CD14-positive monocyte (primary cell): ENCODE measurements around the gene KIFC3. TPM values are rescaled to one million over a fixed set of nuclear protein-coding genes. Genes with fewer than 3 reads are reported as not detected.

Source experiments
- DNase-seq, 3 donors: peaks; one replicate each; pipeline ENCODE4 v3.0.0-alpha.2; 2011 to 2022
- H2AFZ ChIP-seq: 2 replicates; pipeline ENCODE4 v1.6.0; 2012; ENCODE audit warnings: mild to moderate bottlenecking, low read depth, low read length, inconsistent platforms; ENCODE audit not compliant: insufficient read depth, poor library complexity, severe bottlenecking
- H3K27ac ChIP-seq, 2 donors: 1 replicate in 1 of 2; 2 replicates in 1 of 2; pipeline ENCODE4 v1.5.1; 2012 to 2013; ENCODE audit warnings: low read length in 2 of 2, control low read depth in 1 of 2, inconsistent platforms in 1 of 2, low read depth in 1 of 2, mild to moderate bottlenecking in 1 of 2
- H3K27me3 ChIP-seq, 2 donors: one replicate each; pipeline versions ENCODE4 v1.6.0 to v1.6.1; 2011 to 2013; ENCODE audit warnings: low read length in 2 of 2; ENCODE audit not compliant: control insufficient read depth in 2 of 2, insufficient read depth in 2 of 2
- H3K36me3 ChIP-seq, 2 donors: replicated peaks in 1 of 2; 1 replicate in 1 of 2; 2 replicates in 1 of 2; pipeline versions ENCODE4 v1.5.1 to v1.6.1; 2012 to 2013; ENCODE audit warnings: low read length in 2 of 2, control low read depth in 1 of 2, inconsistent platforms in 1 of 2, mild to moderate bottlenecking in 1 of 2; ENCODE audit not compliant: insufficient read depth in 2 of 2, control insufficient read depth in 1 of 2
- H3K4me1 ChIP-seq, 2 donors: 1 replicate in 1 of 2; 2 replicates in 1 of 2; pipeline versions ENCODE4 v1.5.1 to v1.6.1; 2012 to 2013; ENCODE audit warnings: low read length in 2 of 2, control low read depth in 1 of 2, inconsistent platforms in 1 of 2, mild to moderate bottlenecking in 1 of 2, moderate library complexity in 1 of 2; ENCODE audit not compliant: insufficient read depth in 2 of 2, control insufficient read depth in 1 of 2
- H3K4me2 ChIP-seq: replicated peaks from 2 replicates; pipeline ENCODE3; 2012; ENCODE audit warnings: low read length, moderate library complexity, mild to moderate bottlenecking; ENCODE audit not compliant: poor library complexity, severe bottlenecking; ENCODE audit errors: extremely low read depth
- H3K4me3 ChIP-seq, 3 experiments: fragments of 200-600 bp in 1 of 3; sonication (generic) in 1 of 3; replicated peaks in 1 of 3; 1 replicate in 2 of 3; 2 replicates in 1 of 3; pipeline ENCODE4 v1.5.1; 2011 to 2013; ENCODE audit warnings: low read length in 3 of 3, mild to moderate bottlenecking in 3 of 3, control low read depth in 2 of 3, low read depth in 2 of 3, inconsistent platforms in 1 of 3, moderate library complexity in 1 of 3
- H3K79me2 ChIP-seq: 2 replicates; pipeline ENCODE4 v1.6.0; 2012; ENCODE audit warnings: mild to moderate bottlenecking, control low read depth, inconsistent platforms, low read length, moderate library complexity; ENCODE audit not compliant: insufficient read depth
- H3K9ac ChIP-seq: 2 replicates; pipeline ENCODE4 v1.6.0; 2017; ENCODE audit warnings: low read length, mild to moderate bottlenecking; ENCODE audit not compliant: insufficient read depth, poor library complexity, severe bottlenecking
- H3K9me3 ChIP-seq, 2 donors: replicated peaks in 1 of 2; 1 replicate in 1 of 2; 2 replicates in 1 of 2; pipeline versions ENCODE4 v1.5.1 to v1.6.1; 2012 to 2013; ENCODE audit warnings: low read length in 2 of 2, control low read depth in 1 of 2; ENCODE audit not compliant: control insufficient read depth in 1 of 2, insufficient read depth in 1 of 2
- H4K20me1 ChIP-seq: 2 replicates; pipeline ENCODE4 v1.6.0; 2012; ENCODE audit warnings: mild to moderate bottlenecking, low read length, control low read depth, moderate library complexity; ENCODE audit not compliant: insufficient read depth
- H3K27ac Mint-ChIP-seq, 7 donors: one replicate each; pipeline ENCODE4 v1.8.0; 2020; ENCODE audit warnings: mild to moderate bottlenecking in 7 of 7, mixed read lengths in 7 of 7, moderate library complexity in 6 of 7, inconsistent platforms in 2 of 7
- H3K27me3 Mint-ChIP-seq, 3 donors: one replicate each; pipeline ENCODE4 v1.8.0; 2021 to 2022; ENCODE audit warnings: low read depth in 3 of 3, mild to moderate bottlenecking in 3 of 3, mixed read lengths in 3 of 3, moderate library complexity in 3 of 3, inconsistent platforms in 1 of 3
- H3K36me3 Mint-ChIP-seq, 2 donors: one replicate each; pipeline ENCODE4 v1.8.0; 2020; ENCODE audit warnings: mixed read lengths in 2 of 2, inconsistent platforms in 1 of 2, mild to moderate bottlenecking in 1 of 2
- H3K4me1 Mint-ChIP-seq: one replicate; pipeline ENCODE4 v1.8.0; 2020; ENCODE audit warnings: mild to moderate bottlenecking, mixed read lengths
- H3K4me3 Mint-ChIP-seq, 2 donors: one replicate each; pipeline ENCODE4 v1.8.0; 2020; ENCODE audit warnings: mild to moderate bottlenecking in 2 of 2, mixed read lengths in 2 of 2, moderate library complexity in 1 of 2
- H3K9me3 Mint-ChIP-seq, 7 donors: one replicate each; pipeline ENCODE4 v1.8.0; 2020 to 2022; ENCODE audit warnings: mixed read lengths in 7 of 7, mild to moderate bottlenecking in 6 of 7, moderate library complexity in 6 of 7, inconsistent platforms in 2 of 7
- CTCF ChIP-seq: fragments of 200-600 bp; IDR thresholded peaks from one replicate; pipeline ENCODE4 v1.8.0; 2022; ENCODE audit warnings: antibody characterized with exemption, mild to moderate bottlenecking
- WGBS: methylation state at CpG from one replicate; pipeline ENCODE4 v1.1.5; 2013; ENCODE audit warnings: missing lambda C conversion rate; ENCODE audit not compliant: insufficient coverage; 5-methylcytosine and 5-hydroxymethylcytosine counted together
- intact Hi-C, 2 donors: fragments of 100-400 bp; cut with micrococcal nuclease; formaldehyde crosslinking; loops; one replicate each; pipeline versions ENCODE4 v1.15.0 to v1.15.1; 2023
- polyA plus RNA-seq, 3 donors: library from polyadenylated mRNA; depleted of rRNA in 1 of 3; unstranded in 2 of 3; stranded (reverse) in 1 of 3; fragments of 300-500 nt in 2 of 3; fragments of >200 nt in 1 of 3; fragmentation: Illumina TruSeq in 2 of 3; gene quantifications; 1 replicate in 2 of 3; 2 replicates in 1 of 3; pipeline ENCODE4 v1.2.3, GENCODE V29; 2012 to 2021

Gene KIFC3
- polyA plus RNA-seq, 3 donors: 0.24 to 1.7 TPM; not detected in 1

GRCh38 chr16:57764341-57765159 is 37.7 kb downstream of the KIFC3 start:
- WGBS: 62% methylated on average over 4 of the region's 6 CpGs
- peaks cover 0 to 6% (median 2%) of the 10 kb centered on the region in 3 donors for H3K27me3 Mint-ChIP-seq
- Histone ChIP-seq H4K20me1 (no peaks in the 10 kb centered on the region), H2AFZ (no peak overlapping the region), H3K4me1 (no peaks in the 10 kb centered on the region), H3K9ac (no peak overlapping the region), H3K4me2 (no peak overlapping the region), H3K79me2 (no peaks in the 10 kb centered on the region), H3K27me3 (no peaks in the 10 kb centered on the region), H3K27ac (no peak overlapping the region), H3K36me3 (no peaks in the 10 kb centered on the region), H3K9me3 (no peaks in the 10 kb centered on the region), H3K4me3 (no peak overlapping the region)
- no peak for TF ChIP-seq CTCF
- no peak overlapping the region for H3K4me3 Mint-ChIP-seq
- peaks cover 0 to 3% (median 0%) of the 10 kb centered on the region in 7 donors for H3K9me3 Mint-ChIP-seq
- H3K4me1 Mint-ChIP-seq: peaks cover 3% of the 10 kb centered on the region
- intact Hi-C loops: no loop called here
- DNase-seq: peak; percentile 36 to 71 (median 43)
- peak overlapping the region in 3 of 7 donors; percentile 25 to 77 (median 45) for H3K27ac Mint-ChIP-seq
- no peaks in the 10 kb centered on the region for H3K36me3 Mint-ChIP-seq

GRCh38 chr16:57764006-57764340 is 38.3 kb downstream of the KIFC3 start:
- TF ChIP-seq CTCF: no peak
- Histone ChIP-seq H3K79me2 (no peaks in the 10 kb centered on the region), H3K9me3 (no peaks in the 10 kb centered on the region), H3K27ac (no peak overlapping the region), H3K36me3 (no peaks in the 10 kb centered on the region), H3K9ac (no peak overlapping the region), H4K20me1 (no peaks in the 10 kb centered on the region), H3K27me3 (no peaks in the 10 kb centered on the region), H3K4me2 (no peak overlapping the region), H3K4me1 (no peaks in the 10 kb centered on the region), H2AFZ (no peak overlapping the region), H3K4me3 (no peak overlapping the region)
- Mint-ChIP-seq H3K4me3 (no peak overlapping the region), H3K27me3 (peaks cover 0 to 6% (median 2%) of the 10 kb centered on the region in 3 donors), H3K4me1 (peaks cover 3% of the 10 kb centered on the region), H3K9me3 (peaks cover 0 to 6% (median 0%) of the 10 kb centered on the region in 7 donors), H3K27ac (peak overlapping the region in 1 of 7 donors; percentile 22), H3K36me3 (no peaks in the 10 kb centered on the region)
- no peak for DNase-seq
- no CpG with 5 or more reads among the region's 9 CpGs for WGBS
- intact Hi-C loops: no loop called here
